K562 (cell line): ENCODE measurements around the gene TMPRSS9. TPM values are rescaled to one million over a fixed set of nuclear protein-coding genes. Genes with fewer than 3 reads are reported as not detected.

ENCODE experiments used
- ATAC-seq: fragments of 200-7000 bp; cut with Tn5 transposase; 3 replicates; pipeline ENCODE4 v1.9.1; 2020; ENCODE audit warnings: moderate library complexity
- BruUV-seq: library from RNA; stranded (reverse); fragments of 400-500 nt; replicated peaks from 2 replicates; lab custom pipeline; 2021; lab: Mats Ljungman, UMichigan
- CTCF ChIA-PET: fragments of 300-600 bp; formaldehyde crosslinking; extraction: SDS; loops from one replicate; lab custom pipeline; 2021; ENCODE audit warnings: low intra/inter-chr PET ratio; lab: Yijun Ruan, JAX
- POLR2A ChIA-PET: fragments of 300-600, 350-650 bp; sonication (Branson Sonifier 250); formaldehyde crosslinking; extraction: SDS; loops from one replicate; lab custom pipeline; 2021; ENCODE audit warnings: antibody characterized with exemption, inconsistent platforms; lab: Yijun Ruan, JAX
- DNase-seq, 4 experiments: peaks; one replicate each; pipeline versions ENCODE4 v3.0.0 to v3.0.0-alpha.2; 2011 to 2018; ENCODE audit warnings: low spot score in 3 of 4, mixed read lengths in 3 of 4; ENCODE audit errors: extremely low read depth in 1 of 4
- FAIRE-seq: peaks from 2 replicates; lab custom pipeline; 2011; peaks lifted over from hg19 to GRCh38; lab: Jason Lieb, UNC
- H2AFZ ChIP-seq: 2 replicates; pipeline ENCODE4 v1.6.0; 2011; ENCODE audit warnings: low read depth, low read length, control low read depth, inconsistent platforms
- H3K27ac ChIP-seq: fragments of 200-600 bp; 3 replicates; pipeline ENCODE4 v1.8.0; 2011; ENCODE audit warnings: low read depth, mild to moderate bottlenecking, control low read depth, inconsistent platforms, low read length, moderate library complexity, mixed read lengths; ENCODE audit errors: extremely low read depth
- H3K27me3 ChIP-seq, 2 experiments: fragments of 300-600 bp in 1 of 2; 2 replicates in 1 of 2; 3 replicates in 1 of 2; pipeline versions ENCODE4 v1.6.0 to v1.8.0; 2011; ENCODE audit warnings: inconsistent platforms in 2 of 2, low read length in 2 of 2, mild to moderate bottlenecking in 1 of 2, mixed read lengths in 1 of 2, moderate library complexity in 1 of 2; ENCODE audit not compliant: control insufficient read depth in 2 of 2, insufficient read depth in 2 of 2
- H3K36me3 ChIP-seq: fragments of 300-600 bp; 3 replicates; pipeline ENCODE4 v1.8.0; 2011; ENCODE audit warnings: mild to moderate bottlenecking, low read length, inconsistent platforms; ENCODE audit not compliant: control insufficient read depth, insufficient read depth
- H3K4me1 ChIP-seq, 2 experiments: fragments of 200-600 bp in 1 of 2; replicated peaks in 1 of 2; 2 replicates in 1 of 2; 3 replicates in 1 of 2; pipeline versions ENCODE4 v1.5.1 to v1.8.0; 2011; ENCODE audit warnings: inconsistent platforms in 2 of 2, low read length in 2 of 2, mild to moderate bottlenecking in 1 of 2, mixed read lengths in 1 of 2, moderate library complexity in 1 of 2; ENCODE audit not compliant: control insufficient read depth in 2 of 2, insufficient read depth in 2 of 2
- H3K4me2 ChIP-seq: 2 replicates; pipeline ENCODE4 v1.6.1; 2011; ENCODE audit warnings: low read length, control low read depth, inconsistent platforms, mixed read lengths; ENCODE audit not compliant: insufficient read depth
- H3K4me3 ChIP-seq: fragments of 200-600 bp; sonication (generic), shearing (Covaris generic); 2 replicates; pipeline ENCODE4 v1.5.1; 2016; ENCODE audit warnings: control low read depth, inconsistent platforms
- H3K79me2 ChIP-seq: fragments of 200-600 bp; 3 replicates; pipeline ENCODE4 v1.8.0; 2011; ENCODE audit warnings: low read length, inconsistent platforms; ENCODE audit not compliant: control insufficient read depth, insufficient read depth
- H3K9ac ChIP-seq, 2 experiments: 2 replicates each; pipeline versions ENCODE4 v1.6.0 to v1.6.1; 2011; ENCODE audit warnings: low read depth in 2 of 2, low read length in 2 of 2, control low read depth in 1 of 2, inconsistent platforms in 1 of 2, mild to moderate bottlenecking in 1 of 2, mixed read lengths in 1 of 2; ENCODE audit not compliant: insufficient read depth in 1 of 2
- H3K9me1 ChIP-seq: one replicate; pipeline ENCODE4 v1.6.0; 2011; ENCODE audit warnings: inconsistent platforms, mild to moderate bottlenecking, low read length, moderate library complexity; ENCODE audit not compliant: control insufficient read depth, insufficient read depth
- H3K9me3 ChIP-seq: replicated peaks from 2 replicates; pipeline ENCODE4 v1.5.1; 2011; ENCODE audit warnings: low read depth, low read length, inconsistent platforms; ENCODE audit not compliant: control insufficient read depth, insufficient read depth
- H4K20me1 ChIP-seq: replicated peaks from 2 replicates; pipeline ENCODE4 v1.6.1; 2011; ENCODE audit warnings: low read length, inconsistent platforms, mixed read lengths; ENCODE audit not compliant: control insufficient read depth, insufficient read depth
- ARID1B ChIP-seq: fragments of 450-650 bp; IDR thresholded peaks from 2 replicates; pipeline ENCODE4 v1.6.1; 2016; ENCODE audit warnings: antibody characterized with exemption, mild to moderate bottlenecking, inconsistent platforms
- BMI1 ChIP-seq: fragments of 150-350 bp; IDR thresholded peaks from 2 replicates; pipeline ENCODE4 v1.6.1; 2014; ENCODE audit warnings: low read length
- CBFA2T3 ChIP-seq: fragments of 450-650 bp; IDR thresholded peaks from 2 replicates; pipeline ENCODE4 v1.6.1; 2017
- FOSL1 ChIP-seq: fragments of 200-800 bp; sonication (Bioruptor generic); conservative IDR thresholded peaks from 2 replicates; pipeline ENCODE4 v1.6.1; 2016; ENCODE audit warnings: missing genetic modification characterization, missing compliant biosample characterization
- HNRNPL ChIP-seq: fragments of 200-400 bp; formaldehyde crosslinking; IDR thresholded peaks from 2 replicates; pipeline ENCODE4 v1.6.1; 2017; ENCODE audit warnings: low read depth, mild to moderate bottlenecking, low read length
- JUN ChIP-seq, 2 experiments: sonication (generic) in 1 of 2; formaldehyde crosslinking in 1 of 2; IDR thresholded peaks; 2 replicates each; pipeline versions ENCODE4 v1.6.1 to v1.8.0; 2012 to 2022; ENCODE audit warnings: borderline replicate concordance in 2 of 2, mild to moderate bottlenecking in 2 of 2, improper control_type of control experiment in 1 of 2, low read depth in 1 of 2, low read length in 1 of 2, missing genetic modification reagents in 1 of 2
- KDM1A ChIP-seq, 2 experiments: fragments of 450-650 bp; IDR thresholded peaks; 2 replicates each; pipeline ENCODE4 v1.6.1; 2016; ENCODE audit warnings: mild to moderate bottlenecking in 2 of 2
- NFRKB ChIP-seq: fragments of 450-650 bp; IDR thresholded peaks from 2 replicates; pipeline ENCODE4 v1.6.1; 2016; ENCODE audit warnings: low read depth
- RERE ChIP-seq: sonication (generic); formaldehyde crosslinking; IDR thresholded peaks from 2 replicates; pipeline ENCODE4 v1.8.0; 2023; ENCODE audit warnings: missing genetic modification reagents, mild to moderate bottlenecking, borderline replicate concordance
- TFE3 ChIP-seq: fragments of 450-650 bp; formaldehyde crosslinking; IDR thresholded peaks from 2 replicates; pipeline ENCODE4 v1.4.0; 2020; ENCODE audit warnings: mild to moderate bottlenecking, mixed read lengths
- ZNF274 ChIP-seq: IDR thresholded peaks from 2 replicates; pipeline ENCODE4 v1.6.1; 2011; ENCODE audit warnings: low read depth, mild to moderate bottlenecking, low read length, moderate library complexity, borderline replicate concordance
- WGBS: fragments of 100-300 bp; shearing (Covaris generic); methylation state at CpG from one replicate; pipeline ENCODE4 v1.1.6; 2016; ENCODE audit warnings: low coverage, mixed read lengths; ENCODE audit not compliant: insufficient coverage; ENCODE audit errors: missing lambda C conversion rate; 5-methylcytosine and 5-hydroxymethylcytosine counted together
- in situ Hi-C: fragments of 300-500 bp; cut with MboI; formaldehyde crosslinking; loops from 4 replicates; pipeline ENCODE4 v1.15.0; 2018; ENCODE audit warnings: inconsistent platforms, mixed read lengths
- intact Hi-C: fragments of 100-400 bp; cut with micrococcal nuclease; formaldehyde crosslinking; loops from 2 replicates; pipeline ENCODE4 v1.14.2; 2022
- polyA plus RNA-seq, 8 experiments: library from polyadenylated mRNA; depleted of rRNA in 4 of 8; stranded (reverse) in 5 of 8; unstranded in 3 of 8; fragments of >200 nt; fragmentation: Nextera tagmentation in 2 of 8; fragmentation: Illumina TruSeq in 1 of 8; extraction: Ambion mirVana in 2 of 8; extraction: Trizol in 1 of 8; gene quantifications; 2 replicates each; pipeline versions ENCODE4 v1.2.1 to v1.2.3, GENCODE V29; 2011 to 2014; ENCODE audit warnings: inconsistent platforms in 1 of 8, missing spikeins in 1 of 8
- total RNA-seq, 7 experiments: library from RNA; depleted of rRNA in 6 of 7; stranded (reverse); fragments of >200 nt in 6 of 7; fragmentation: Illumina TruSeq in 2 of 7; extraction: Trizol in 2 of 7; gene quantifications; 2 replicates each; pipeline versions ENCODE4 v1.2.1 to v1.2.3, GENCODE V29; 2011 to 2021; ENCODE audit warnings: low replicate concordance in 1 of 7

The TMPRSS9 gene
- total and polyA plus RNA-seq, 9 of the 15 experiments (the other 6 are each of a cell fraction or from before 2014, with no cell fraction given): 0.01 to 0.03 TPM; not detected in 7

- Histone ChIP-seq H3K27me3 (peaks cover 0 to under 1% of the 10 kb centered on the region in 2 experiments; a peak in 1 of 5 replicates), H2AFZ (peak overlapping the region; percentile 85), H3K9ac (peak overlapping the region in 1 of 2 experiments; percentile 87; a peak in 2 of 4 replicates), H3K9me3 (no peaks in the 10 kb centered on the region), H3K79me2 (no peaks in the 10 kb centered on the region), H3K4me2 (peak overlapping the region; percentile 70), H3K4me1 (peaks cover 3 to 46% of the 10 kb centered on the region in 2 experiments; a peak in 4 of 5 replicates), H4K20me1 (no peaks in the 10 kb centered on the region), H3K4me3 (peak overlapping the region; percentile 49), H3K27ac (peak overlapping the region; percentile 25; the same call in 1 of the 3 replicates), H3K9me1 (no peaks in the 10 kb centered on the region), H3K36me3 (no peaks in the 10 kb centered on the region)
- BruUV-seq: no TSS peak
- intact Hi-C loops: loop anchor here (1.0 kb wide), 2 partner anchors 105 to 137 kb away; no protein-coding TSS in a partner anchor
- FAIRE-seq (peak; percentile 89), ATAC-seq (peak; percentile 88), DNase-seq (peak; percentile 87 to 90 (median 88))
- ChIA-PET POLR2A (no interaction called here), CTCF (interaction anchor here (0.6 to 2.9 kb wide), 7 partner anchors 69 to 162 kb away, joined by 3 to 47 read pairs (median 5); no protein-coding TSS in a partner anchor)
- WGBS: 3% methylated on average over 52 of the region's 60 CpGs
- in situ Hi-C loops: loop anchor here (5.0 kb wide), 2 partner anchors 103 to 138 kb away; no protein-coding TSS in a partner anchor
- TF ChIP-seq TFE3 (CRISPR knock-in tag) (no peak), RERE (CRISPR knock-in tag) (no peak), NFRKB (no peak), KDM1A (IDR thresholded peaks at IDR 0.05) (peak in 1 of 2 experiments; percentile 50; a peak in 1 of 4 replicates), ZNF274 (0 out of 2 replicates have a peak, but pooled peaks have one; percentile 8), BMI1 (no peak), CBFA2T3 (no peak; the same call in 1 of the 2 replicates), HNRNPL (peak; percentile 87; the same call in 1 of the 2 replicates), JUN (IDR thresholded peaks at IDR 0.05; ENCODE audit: borderline replicate concordance, low read depth, low read length) (peak; percentile 39; the same call in 1 of the 2 replicates), JUN (CRISPR knock-in tag; IDR thresholded peaks at IDR 0.05; ENCODE audit: borderline replicate concordance) (peak; percentile 23; the same call in 1 of the 2 replicates), FOSL1 (tag) (peak; percentile 66), ARID1B (peak; percentile 51; the same call in 1 of the 2 replicates)
Measured at GRCh38 chr19:2474232-2475017, 114.4 kb downstream of the TMPRSS9 start.
